Epithelial cell of prostate (primary cell): ENCODE results near the gene ZNF562.
"Not testable (repeated sequence)": the region's sequence is repeated elsewhere in the genome, so short reads cannot be mapped to it uniquely, and the experiment has no call there.

ENCODE experiments used
- DNase-seq: peaks from one replicate; pipeline ENCODE4 v3.0.0-alpha.2; 2011; ENCODE audit warnings: low read depth, low spot score
- H3K27ac ChIP-seq: fragments of 450-650 bp; 2 replicates; pipeline ENCODE4 v1.5.1; 2017; ENCODE audit warnings: mild to moderate bottlenecking

The ZNF562 gene

DNA sequence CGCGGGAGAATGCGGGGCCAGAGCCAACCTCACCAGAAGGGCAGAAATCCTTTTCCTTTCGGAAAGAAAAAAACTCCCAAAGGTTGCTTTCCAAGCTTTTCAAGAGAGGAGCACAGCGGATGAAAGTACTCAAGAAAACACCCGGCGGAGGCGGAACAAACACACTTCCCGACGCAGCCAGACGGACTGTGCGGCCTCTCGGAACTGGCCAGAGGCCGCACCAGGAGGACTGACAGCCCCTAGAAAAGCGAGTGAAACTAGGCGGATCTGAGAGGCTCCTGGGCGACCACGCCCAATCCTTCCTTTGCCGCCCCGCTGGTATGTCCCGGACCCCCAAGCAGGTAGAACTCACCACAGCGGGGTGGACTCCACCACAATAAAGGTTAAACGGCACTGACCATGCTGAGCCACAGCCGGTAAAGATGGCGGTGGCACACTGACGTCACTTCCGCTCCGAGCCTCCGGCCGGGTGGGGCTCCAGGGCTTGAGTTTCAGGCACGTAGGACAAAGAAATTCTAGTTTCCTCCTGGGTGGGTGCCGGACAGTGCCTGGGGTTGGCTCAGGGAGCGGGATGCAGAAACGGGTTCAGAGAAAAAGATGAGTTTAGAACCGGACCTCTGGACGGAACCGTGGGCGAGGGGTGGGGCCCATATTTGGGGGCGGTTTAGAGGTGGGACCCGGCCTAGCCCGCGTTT is at the start of gene ZNF562:
Gene ZNF562, minus strand, starts transcription at position 438 of the 695 bp plus-strand sequence. CDS start 14,356 bp downstream, outside the sequence.
- peak; percentile 73 for DNase-seq
- H3K27ac ChIP-seq: peak within 1 kb of the TSS; percentile 100

DNA sequence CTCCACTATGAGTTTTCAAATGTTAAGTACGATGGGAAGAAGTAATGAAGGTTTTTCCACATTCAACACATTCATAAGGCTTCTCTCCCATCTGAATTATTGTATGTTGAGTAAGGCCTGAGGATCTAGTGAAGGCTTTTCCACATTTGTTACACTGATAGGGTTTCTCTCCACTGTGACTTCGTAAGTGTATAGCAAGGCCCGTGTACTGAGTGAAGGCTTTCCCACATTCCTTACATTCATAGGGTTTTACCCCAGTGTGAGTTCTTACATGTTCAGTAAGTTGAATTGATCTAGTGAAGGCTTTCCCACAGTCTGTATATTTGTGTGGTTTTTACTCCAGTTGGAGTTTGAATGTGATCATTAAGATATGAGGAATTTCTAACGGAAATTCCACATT is 49.3 kb upstream of the ZNF562 start:
- no peak for DNase-seq
- no peak overlapping the region for H3K27ac ChIP-seq

DNA sequence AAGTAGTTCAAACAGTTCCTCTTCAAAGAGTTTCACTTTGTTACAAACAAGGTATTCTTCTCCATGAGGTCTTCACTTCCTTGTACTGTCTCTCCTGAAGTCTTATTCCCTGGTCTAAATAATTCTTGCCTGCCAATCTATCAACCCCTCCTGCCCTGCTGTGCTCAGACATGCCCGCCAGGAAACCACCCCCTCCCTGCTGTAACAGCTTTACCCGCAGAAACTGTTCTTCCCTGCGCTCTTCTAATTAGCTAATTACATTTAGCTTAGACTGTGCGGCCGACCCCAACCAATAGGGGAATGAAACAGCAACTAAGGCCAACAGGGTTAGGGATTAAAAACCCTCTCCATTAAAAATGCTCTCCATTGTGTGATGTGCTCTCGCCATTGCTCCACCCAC is 47.0 kb upstream of the ZNF562 start:
- peak; percentile 22 for DNase-seq
- peak overlapping the region; percentile 66 for H3K27ac ChIP-seq

DNA sequence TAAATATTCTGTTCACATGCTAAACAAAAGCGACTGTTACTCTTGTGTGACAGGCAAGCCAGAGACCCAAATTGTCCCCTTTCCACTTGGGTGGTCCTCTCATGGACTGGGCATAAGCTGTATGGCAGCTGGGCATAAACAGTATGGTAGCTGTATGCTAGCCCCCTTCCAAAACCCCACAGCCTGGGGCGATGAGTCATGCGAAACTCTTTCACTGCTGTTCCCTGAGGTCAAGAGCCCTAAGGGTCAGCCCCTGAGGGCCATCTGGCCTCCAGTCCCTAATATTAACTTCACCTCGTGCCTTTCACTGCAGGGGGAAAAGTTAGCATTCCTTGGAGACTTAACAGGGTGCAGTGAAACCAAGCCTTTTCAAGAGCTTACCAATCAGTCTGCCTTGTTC is 45.6 kb upstream of the ZNF562 start:
- DNase-seq: no peak
- no peak overlapping the region for H3K27ac ChIP-seq

DNA sequence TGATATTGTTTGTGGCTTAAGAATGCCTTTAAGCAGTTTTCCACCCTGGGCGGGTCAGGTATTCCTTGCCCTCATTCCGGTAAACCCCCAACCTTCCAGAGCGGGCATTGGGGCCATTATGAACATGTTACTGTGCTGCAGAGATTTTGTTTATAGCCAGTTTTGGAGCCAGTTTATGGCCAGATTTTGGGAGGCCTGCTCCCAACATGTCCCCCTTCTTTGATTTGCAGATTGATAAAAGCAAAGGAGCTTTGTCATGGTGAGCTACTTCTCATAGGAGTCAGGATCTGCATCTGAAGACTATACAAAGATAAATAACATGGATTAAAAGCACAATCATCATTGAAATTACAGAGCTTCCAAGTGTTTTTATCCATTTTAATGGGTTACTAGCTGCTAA is 36.9 kb upstream of the ZNF562 start:
- no peak overlapping the region for H3K27ac ChIP-seq
- DNase-seq: no peak

DNA sequence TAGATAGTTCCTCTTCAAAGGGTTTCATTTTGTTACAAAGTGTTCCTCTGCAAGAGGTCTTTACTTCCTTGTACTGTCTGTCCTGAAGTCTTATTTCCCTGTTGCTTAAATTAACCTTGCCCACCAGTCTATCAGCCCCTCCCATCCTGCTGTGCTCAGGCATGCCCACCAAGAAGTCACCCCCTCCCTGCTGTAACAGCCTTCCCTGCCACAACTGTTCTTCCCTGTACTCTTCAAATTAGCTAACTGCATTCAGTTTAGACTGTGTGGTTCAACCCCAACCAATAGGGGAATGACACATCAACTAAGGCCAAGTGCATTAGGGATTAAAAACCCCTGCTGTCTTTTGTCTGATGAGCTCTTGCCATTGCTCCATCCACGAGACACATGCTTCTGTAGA is 34.4 kb upstream of the ZNF562 start:
- DNase-seq: no peak
- H3K27ac ChIP-seq: no peak overlapping the region

DNA sequence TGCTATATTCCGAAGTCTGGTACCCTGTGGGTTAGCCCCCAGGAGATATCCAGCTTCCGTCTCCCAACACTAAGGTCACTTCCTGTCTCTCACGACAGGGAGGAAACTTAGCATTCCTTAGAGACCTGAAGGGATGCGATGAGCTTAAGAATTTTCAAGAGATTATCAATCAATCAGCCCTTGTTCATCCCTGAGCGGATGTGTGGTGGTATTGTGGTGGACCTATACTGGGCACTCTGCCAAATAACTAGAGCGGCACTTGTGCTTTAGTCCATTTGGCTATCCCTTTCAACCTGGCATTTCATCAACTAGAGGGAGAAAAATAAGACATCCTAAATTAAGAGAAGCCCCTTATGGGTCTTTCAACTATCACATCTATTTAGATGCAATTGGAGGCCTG is 30.9 kb upstream of the ZNF562 start:
- DNase-seq: no peak
- H3K27ac ChIP-seq: no peak overlapping the region

DNA sequence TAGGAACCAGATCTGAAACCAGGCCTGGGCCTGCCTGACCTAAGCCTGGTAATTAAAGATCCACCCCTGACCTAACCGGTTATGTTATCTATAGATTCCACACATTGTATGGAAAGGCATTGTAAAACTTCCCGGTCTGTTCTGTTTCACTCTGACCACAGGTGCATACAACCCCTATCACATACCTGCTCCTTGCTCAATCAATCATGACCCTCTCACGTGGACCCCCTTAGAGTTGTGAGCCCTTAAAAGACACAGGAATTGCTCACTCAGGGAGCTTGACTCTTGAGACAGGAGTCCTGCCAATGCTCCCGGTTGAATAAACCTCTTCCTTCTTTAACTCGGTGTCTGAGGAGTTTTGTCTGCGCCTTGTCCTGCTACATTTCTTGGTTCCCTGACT is 27.3 kb upstream of the ZNF562 start:
- H3K27ac ChIP-seq: peak overlapping the region; percentile 86
- DNase-seq: no peak

DNA sequence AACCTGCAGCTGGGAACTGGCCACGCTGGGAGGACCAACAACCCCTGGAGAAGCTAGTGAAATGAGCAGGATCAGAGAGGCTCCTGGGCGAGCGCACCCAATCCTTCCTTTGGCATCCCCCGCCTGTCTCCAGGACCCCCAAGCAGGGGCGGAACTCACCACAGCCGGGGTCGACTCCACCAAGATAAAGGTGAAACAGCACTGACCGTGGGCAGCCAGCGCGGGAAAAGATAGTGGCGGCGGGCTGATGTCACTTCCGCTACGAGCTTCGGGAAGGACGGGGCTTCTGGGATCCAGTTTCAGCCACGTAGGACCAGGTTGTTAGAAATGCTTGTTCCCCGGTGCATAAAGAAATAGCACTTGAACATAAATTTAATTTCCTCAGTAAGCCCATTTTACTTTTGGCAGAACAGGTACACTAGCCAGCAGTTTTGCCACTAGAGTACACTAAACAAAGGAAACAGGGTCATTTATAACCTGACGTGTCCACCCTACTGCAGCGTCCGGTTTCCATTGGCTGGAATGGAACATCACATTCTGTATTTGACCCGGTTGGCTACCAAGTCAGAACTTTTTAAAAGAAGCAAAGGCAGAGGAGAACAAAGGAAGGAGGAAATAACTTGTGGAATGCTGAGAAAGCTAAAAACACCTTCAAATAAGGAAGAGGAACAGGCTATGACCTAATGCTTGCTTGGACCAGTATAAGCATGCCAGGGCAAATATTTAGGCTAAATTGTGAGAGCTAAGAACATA is 25.5 kb upstream of the ZNF562 start:
- no peak for DNase-seq
- peak overlapping the region; percentile 86 for H3K27ac ChIP-seq

DNA sequence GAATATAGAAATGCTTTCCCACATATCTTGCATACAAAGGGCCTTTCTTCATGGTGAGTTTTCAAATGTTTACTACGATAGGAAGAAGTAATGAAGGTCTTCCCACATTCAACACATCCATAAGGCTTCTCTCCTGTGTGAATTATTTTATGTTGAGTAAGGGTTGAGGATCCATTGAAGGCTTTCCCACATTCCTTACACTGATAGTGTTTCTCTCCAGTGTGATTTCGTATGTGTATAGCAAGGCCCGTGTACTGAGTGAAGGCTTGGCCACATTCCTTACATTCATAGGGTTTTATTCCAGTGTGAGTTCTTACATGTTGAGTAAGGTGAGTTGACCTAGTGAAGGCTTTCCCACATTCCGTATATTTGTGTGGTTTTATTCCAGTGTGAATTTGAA is 15.4 kb upstream of the ZNF562 start:
- peak overlapping the region; percentile 9 for H3K27ac ChIP-seq
- not testable (repeated sequence) for DNase-seq

DNA sequence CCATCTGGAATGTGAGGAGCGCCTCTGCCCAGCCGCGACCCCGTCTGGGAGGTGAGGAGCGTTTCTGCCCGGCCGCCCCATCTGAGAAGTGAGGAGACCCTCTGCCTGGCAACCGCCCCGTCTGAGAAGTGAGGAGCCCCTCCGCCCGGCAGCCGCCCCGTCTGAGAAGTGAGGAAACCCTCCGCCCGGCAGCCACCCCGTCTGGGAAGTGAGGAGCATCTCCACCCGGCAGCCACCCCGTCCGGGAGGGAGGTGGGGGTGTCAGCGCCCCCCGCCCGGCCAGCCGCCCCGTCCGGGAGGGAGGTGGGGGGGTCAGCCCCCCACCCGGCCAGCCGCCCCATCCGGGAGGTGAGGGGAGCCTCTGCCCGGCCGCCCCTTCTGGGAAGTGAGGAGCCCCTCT is 5.1 kb upstream of the ZNF562 start:
- not testable (repeated sequence) for H3K27ac ChIP-seq, DNase-seq

DNA sequence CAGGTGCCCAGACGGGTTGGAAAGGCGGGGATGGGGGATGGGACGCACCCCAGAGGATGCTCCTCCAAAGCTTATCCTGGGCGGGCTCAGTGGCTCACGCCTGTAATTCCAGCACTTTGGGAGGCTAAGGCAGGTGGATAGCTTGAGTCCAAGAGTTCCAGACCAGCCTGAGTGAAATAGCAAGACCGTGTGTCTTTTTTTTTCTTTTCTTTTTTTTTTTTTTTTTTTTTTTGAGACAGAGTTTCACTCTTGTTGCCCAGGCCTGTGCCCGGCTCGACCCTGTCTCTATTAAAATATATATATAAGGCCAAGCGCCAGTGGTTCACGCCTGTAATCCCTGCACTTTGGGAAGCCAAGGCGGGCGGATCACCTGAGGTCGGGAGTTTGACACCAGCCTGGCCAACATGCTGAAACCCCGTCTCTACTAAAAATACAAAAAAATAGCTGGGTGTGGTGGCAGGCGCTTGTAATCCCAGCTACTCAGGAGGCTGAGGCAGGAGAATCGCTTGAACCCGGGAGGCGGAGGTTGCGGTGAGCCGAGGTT is 530 bp upstream of the ZNF562 start:
- peak overlapping the region; percentile 100 for H3K27ac ChIP-seq
- not testable (repeated sequence) for DNase-seq

DNA sequence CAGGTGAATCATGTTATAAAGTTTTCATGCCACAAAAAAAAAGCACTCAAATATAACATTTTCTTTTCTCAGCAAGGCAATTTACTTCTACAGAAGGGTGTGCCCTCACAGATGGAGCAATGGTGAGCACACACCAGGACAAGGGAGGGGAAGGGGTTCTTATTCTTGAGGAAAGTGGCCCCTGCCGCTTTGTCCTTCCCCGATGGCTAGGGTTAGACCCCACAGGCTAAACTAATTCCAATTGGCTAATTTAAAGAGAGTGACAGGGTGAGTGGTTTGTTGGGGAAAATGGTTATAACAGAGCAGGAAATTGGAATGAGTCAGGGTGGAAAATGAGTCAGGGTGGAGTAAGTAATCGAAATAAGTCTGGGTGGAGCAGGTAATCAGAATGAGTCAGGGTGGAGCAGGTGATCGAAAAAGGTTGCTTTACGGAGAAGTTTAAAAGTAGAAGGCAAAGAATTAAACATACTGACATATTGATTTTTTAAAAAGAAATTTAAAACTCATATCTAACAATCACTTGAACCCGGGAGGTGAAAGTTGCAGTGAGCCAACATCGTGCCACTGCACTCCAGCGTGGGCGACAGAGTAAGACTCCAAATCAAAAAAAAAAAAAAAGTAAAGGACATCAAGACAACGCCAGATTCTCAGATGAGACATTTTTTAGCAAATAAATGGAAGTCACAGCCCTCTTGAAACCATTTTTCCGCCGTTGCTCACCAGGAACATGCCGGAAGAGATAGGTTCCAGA is 813 bp downstream of the ZNF562 start:
- peak; percentile 49 for DNase-seq
- H3K27ac ChIP-seq: peak overlapping the region; percentile 100

DNA sequence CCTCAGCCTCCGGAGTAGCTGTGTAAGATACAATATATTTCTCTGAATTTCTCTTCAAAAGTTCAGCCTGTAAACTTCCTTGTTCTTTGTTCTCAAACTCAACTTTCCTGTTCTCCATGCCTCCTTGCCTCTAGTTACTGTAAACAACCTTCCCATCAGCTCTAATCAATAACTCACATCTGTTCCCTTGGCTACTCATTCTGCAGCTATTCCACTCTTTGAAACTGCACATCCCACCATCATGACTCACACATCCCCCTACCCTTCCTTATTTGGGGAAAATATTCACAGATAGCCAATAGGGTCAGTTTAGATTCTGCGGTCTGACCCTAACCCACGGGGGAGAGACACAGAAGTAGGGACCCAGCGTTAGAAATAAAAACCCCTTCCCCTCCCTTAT is 2.0 kb downstream of the ZNF562 start:
- peak overlapping the region; percentile 100 for H3K27ac ChIP-seq
- no peak for DNase-seq

DNA sequence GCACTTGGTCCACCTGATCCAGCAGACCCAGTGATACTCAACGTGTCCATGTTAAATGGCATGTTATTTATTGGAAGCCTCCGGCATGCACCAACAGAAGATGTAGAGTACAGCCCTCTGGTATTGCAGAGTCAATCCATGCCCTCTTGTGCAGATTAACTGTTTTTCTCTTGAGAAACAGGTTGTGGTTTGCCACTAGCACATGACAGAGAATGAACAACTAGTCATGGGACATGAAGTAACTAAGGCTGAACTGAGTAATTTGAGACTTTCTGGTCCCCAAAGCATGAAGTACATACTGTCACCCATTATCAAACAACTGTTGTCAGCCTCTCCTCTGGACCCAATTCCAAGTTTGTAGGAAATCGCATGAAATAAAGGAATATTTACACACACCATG is 3.2 kb downstream of the ZNF562 start:
- H3K27ac ChIP-seq: peak overlapping the region; percentile 100
- DNase-seq: no peak

DNA sequence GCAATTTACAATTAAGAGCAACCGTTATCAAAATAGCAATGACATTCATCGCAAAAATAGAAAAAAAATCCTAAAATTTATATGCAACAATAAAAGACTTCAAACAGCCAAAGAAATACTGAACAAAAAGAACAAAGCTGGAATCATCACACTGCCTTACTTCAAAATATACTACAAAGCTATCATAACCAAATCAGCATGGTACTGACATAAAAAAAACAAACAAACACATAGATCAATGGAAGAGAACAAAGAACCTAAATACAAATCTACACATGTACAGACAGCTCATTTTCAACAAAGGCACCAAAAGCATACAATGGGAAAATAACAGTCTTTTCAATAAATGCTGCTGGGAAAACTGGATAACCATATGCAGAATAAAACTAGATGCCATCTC is 6.4 kb downstream of the ZNF562 start:
- H3K27ac ChIP-seq: no peak overlapping the region

DNA sequence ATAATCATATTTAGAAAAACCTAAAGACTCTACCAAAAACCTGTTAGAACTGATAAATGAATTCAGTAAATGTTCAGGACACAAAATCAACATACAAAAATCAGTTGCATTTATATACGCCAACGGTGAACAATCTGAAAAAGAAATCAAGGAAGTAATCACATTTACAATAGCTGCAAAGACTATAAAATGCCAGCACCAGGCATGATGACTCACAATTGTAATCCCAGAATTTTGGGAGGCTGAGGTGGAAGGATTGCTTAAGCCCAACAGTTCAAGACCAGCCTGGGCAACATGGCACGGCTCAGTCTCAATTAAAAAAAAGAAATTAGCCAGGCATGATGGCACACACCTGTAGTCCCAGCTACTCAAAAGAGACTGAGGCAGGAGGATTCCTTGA is 7.0 kb downstream of the ZNF562 start:
- DNase-seq: no peak
- peak overlapping the region; percentile 5 for H3K27ac ChIP-seq

More for the DNA sequence above, 6.4 kb downstream of the ZNF562 start:
- DNase-seq: no peak

DNA sequence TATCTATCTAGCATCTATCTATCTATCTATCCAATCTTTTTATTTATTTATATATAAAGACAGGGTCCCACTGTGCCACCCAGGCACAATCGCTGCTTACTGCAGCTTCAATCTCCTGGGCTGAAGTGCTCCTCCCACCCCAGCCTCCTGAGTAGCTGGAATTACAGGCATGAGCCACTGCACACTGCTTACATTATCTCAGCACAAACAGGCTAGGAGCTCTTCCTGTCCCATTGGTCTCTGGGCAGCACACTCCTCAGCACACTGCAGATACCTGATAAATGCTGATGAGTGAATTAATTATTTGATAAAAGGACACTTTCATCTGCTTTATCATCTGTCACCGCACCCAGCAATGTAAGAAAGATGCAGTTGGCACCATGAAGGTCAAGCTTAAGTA is 16.1 kb downstream of the ZNF562 start:
- DNase-seq: no peak
- no peak overlapping the region for H3K27ac ChIP-seq

DNA sequence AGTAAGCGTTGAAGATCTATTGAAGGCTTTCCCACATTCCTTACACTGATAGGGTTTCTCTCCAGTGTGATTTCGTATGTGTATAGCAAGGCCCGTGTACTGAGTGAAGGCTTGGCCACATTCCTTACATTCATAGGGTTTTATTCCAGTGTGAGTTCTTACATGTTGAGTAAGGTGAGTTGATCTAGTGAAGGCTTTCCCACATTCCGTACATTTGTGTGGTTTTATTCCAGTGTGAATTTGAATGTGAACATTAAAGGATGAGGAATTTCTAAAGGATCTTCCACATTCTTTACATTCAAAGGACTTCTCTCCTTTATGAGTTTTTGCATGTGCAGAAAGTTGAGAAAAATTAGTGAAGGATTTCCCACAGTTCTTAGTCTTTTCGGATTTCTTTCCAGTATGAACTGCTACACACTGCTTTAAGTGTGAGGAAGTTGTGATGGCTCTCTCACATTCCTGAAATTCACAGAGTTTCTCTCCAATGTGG is 21.8 kb downstream of the ZNF562 start:
- not testable (repeated sequence) for H3K27ac ChIP-seq, DNase-seq

DNA sequence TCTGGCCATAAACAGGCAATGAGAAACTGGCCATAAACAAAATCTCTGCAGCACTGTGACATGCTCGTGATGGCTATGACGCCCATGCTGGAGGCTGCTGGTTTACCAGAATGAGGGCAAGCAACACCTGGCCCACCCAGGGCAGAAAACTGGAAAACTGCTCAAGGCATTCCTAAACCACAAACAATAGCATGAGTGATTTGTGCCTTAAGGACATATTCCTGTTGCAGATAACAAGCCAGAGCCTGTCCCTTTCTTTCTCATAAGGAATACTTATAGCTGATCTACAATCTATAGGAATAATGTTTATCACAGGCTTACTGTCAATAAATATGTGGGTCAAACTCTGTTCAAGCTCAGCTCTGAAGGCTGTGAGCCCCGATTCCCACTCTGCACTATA is 23.4 kb downstream of the ZNF562 start:
- H3K27ac ChIP-seq: peak overlapping the region; percentile 6
- not testable (repeated sequence) for DNase-seq

DNA sequence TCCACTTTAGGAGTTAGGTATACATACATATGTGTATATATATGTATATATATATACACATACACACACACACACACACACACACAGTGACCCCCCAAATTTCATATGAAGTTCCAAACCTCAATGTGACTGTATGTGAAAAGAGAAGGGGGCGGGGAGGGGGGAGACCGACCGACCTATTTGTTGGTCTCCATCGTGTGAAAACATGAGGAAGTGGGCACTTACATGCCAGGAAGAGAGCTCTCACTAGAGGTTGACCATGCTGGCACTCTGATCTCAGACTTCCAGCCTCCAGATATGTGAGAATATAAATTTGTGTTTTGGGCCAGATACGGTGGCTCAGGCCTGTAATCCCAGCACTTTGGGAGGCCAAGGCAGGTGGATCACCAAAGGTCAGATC is 24.6 kb downstream of the ZNF562 start:
- DNase-seq: no peak
- no peak overlapping the region for H3K27ac ChIP-seq
